GM18868 (cell line): ENCODE measurements around the gene B4GALT6.

Source experiments
- ATAC-seq: cut with Tn5 transposase; IDR thresholded peaks from one replicate; pipeline ENCODE4 v1.9.1; 2021; ENCODE audit warnings: mild to moderate bottlenecking, moderate library complexity; ENCODE audit not compliant: unreplicated experiment

The B4GALT6 gene

DNA sequence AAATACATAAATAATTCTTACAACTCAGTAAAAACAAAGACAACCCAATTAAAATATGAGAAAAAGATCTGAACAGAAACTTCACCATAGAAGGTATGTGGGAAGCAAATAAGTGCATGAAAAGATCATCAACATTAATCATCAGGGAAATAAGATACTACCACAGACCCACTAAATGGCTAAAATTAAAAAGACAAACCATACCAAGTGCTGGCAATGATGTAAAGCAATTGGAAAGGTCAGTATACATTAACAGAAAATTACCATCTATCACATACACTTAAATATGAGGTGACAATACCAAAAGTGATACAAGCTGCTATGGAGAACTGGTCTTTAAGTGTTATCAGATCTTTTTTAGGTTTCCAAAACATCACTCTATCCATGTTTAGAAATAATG, 48.0 kb downstream of the B4GALT6 start:
- ATAC-seq = no peak

DNA sequence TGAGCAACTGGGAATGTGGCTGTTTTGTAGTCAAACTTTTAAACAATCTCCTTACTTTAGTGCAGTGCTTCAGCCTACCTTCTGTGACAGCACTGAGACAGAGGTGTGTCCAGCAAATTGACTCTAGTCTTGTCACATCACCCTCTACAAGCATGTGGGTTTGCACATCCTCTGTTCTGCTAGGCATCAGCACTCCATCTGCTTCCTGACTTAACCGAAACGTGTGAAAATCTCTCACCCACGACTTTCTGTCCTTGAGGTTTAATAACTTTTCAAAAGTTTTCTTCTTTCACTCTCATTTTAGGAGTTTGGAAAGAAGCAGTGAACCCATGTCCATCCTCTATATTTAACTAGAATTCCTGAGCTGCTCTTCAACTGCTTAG, 50.1 kb downstream of the B4GALT6 start:
- peak; percentile 96 for ATAC-seq

DNA sequence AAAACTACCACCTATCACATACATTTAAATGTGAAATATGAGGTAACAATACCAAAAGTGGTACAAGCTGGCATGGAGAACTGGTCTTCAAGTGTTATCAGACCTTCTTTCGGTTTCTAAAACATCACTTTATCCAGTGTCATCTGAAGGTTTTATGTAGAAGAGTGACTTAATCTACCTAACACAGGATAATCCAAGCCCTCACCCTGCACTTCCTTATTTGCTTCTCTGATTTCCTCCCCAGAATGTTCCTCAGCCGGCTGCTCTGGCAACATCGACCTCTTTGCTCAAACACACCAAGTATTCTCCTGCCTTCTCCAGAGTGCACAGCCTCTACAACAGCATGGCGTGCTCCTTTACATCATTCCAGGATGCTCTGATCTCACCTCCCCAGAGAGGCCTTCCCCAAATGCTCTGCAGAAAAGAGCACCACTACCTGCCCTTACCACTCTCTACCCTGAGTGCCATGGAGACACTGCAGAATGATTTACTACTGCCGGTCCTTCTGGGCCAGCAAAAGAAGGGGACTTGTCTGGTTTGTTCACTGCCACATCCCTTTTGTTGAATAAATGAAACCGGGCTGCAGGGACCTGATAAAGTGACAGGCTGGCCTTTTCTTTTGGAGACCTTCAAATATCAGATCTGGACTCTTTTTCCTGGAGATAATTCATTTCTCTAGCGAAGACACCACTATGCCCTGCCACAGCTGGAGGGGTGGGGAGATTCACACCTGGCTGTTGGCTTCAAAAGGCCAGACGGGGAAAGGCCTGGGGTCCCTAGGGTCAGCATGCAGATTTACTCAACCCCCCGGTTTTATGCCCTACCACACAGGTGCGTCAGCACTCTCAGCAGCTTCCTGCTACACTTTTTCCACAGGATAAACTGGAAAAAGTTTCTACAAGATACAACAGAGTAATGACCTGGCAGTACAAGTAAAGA, 50.7 kb downstream of the B4GALT6 start:
- peak; percentile 19 for ATAC-seq

DNA sequence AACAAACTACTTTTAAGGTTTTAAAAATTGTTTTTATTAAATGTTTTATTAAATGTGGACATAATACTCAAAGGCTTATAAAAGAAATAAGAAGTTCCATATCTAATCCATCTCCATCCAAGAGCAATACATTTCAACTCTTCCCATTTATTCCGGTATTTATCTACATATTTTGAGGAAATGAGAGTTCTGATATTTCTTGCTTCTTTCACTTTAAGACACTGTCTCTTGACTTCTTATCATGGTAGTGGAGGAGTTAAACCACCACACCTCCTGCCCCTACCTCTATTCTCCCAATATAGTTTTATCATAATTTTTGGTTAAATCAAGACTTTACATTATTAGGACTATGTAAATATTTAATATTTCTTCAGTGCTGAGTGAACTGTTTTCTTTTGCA, 52.0 kb downstream of the B4GALT6 start:
- ATAC-seq = no peak

DNA sequence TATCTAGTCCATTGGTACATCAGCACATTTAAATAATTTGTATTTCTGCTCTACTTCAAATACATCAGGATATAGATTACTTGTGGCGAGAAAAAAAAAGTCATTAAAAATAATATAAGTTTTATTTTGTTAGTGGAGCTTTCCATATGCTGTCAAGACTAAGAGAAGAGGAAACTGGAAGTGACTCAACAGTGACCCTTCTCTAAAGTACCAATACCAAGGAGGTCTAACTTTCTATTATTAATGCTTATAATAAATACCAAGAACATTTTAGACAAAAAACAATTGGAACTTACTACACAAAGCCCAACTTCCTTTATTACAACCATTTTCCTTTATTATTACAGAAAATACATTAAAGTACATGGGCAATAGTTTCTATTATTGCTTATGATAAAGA, 52.9 kb downstream of the B4GALT6 start:
- no peak for ATAC-seq

DNA sequence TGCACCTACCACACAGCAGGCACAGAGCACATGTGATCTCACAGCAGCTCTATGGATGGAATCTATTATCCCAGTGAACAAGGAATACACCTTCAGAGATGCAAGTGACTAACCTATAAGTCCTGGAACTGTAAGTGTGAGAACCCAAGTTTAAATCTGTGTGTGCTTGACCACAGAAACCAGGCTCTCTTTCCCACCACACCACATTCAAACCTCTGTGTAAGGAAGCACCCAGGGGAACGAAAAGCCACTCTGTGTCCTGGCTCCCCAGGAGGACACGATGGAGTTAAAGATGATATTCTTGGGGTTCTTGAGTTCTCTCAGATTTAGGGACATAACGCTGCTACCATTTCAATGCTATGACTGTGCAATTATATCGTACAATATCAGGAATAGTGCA, 53.8 kb downstream of the B4GALT6 start:
- ATAC-seq = no peak

DNA sequence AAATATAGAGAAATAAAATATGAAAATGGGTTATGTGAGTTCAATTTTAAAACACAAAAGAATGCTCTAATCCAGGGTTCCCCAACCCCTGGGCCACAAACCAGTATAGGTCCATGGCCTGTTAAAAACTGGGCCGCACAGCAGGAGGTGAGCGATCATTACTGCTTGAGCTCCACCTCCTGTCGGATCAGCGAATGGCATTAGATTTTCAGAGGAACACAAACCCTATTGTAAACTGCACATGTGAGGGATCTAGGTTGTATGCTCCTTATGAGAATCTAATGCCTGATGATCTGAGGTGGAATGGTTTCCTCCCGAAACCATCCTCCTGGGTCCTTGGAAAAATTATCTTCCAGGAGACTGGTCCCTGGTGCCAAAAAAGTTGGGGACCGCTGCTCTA, 58.0 kb downstream of the B4GALT6 start:
- ATAC-seq = no peak

DNA sequence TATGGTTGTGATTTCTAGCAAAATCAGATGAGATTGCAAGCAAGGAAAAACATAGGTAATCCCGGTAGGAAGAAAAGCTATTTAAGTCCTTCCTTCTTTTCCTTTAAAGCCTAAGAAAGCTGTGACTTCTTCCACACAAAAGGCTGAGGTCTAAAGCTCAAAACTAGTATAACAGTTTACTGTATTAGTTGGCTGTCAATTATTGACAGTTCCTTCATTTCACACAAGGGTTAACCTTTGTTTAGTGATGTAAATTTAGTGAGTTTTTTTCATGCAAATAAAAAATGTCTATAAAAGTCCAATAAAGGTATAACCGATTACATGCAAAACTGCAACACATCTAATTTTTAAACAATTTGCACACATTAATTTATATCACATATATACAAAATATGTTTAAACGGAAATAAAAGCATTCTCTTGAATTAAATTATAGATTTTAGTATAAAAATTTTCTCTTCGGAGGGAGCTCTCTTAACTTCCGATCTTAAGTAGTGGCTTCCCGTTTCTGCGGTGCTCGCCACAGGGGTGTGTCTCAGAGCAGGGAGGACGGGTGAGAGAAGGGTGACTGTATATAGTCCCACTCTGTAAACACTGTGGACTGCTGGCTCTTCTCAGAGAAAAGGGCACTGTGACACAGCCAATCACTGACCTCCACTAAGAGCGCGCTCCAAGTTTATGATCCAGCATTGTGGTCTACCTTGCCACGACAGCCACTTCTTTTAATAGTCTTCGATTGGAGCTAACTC, 59.3 kb downstream of the B4GALT6 start:
- ATAC-seq = no peak

DNA sequence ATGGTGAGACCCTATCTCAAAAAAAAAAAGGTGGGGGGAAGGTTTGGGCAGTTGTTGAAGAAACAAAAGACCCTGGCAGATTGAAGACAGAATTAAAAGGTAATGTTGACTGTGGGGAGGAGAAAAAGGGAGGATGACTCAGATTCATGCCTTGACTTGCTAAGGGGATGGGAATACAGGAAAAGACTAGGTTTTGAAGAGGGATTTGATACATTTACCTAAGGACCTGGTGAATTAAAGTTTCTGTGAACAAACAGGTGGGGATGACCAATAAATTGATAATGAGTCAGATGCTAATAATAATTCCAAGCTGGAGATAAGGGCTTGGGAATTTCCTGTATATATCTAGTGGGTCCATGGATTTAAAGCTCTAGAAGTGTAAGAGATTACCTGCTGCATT, 65.1 kb downstream of the B4GALT6 start:
- no peak for ATAC-seq

DNA sequence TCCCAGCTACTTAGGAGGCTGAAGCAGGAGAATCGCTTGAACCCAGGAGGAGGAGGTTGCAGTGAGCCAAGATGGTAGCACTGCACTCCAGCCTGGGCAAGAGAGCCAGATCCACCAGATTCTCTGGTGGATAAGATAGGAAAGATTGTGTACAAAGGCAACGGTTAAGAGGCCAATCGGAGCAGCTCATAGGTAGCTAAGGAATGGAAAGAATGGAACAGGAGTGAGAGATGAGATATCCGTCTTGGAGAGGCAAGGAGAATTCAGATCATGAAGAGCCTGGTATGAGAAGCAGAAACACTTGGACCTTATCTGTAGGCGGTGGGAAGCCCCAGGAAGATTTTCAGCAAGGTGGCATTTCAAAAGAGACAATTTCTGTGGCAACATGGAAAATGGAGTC, 65.6 kb downstream of the B4GALT6 start:
- no peak for ATAC-seq

DNA sequence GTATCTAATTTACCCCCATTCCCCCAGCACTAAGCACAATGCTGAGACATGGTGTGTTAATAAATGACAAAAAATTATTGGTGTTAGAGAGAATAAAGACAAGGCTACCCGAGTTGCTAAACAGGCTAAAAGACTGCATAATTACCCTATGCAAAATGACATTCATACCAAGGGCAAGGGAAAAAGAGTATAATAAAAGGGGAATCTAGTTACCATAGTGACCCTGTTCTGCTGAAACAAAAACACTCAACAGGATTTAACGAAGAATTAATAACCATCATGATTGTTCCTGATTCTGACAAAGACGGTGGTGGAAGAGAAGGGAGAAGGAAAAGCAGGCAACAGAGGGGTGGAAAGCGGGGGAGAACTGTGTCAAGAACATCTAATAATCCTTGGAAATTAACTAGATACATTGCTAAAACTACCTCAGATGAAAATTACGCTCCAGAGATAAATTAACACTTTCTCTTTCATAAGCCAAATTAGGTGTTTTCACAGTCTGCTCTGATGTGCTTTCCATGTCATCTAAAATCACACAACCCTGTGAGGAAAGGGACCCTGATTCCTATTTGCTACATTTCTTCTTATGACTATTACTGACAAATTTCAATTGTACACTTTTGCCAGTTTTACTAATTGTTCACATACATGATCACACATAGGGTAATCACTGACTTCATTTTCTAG, 67.2 kb downstream of the B4GALT6 start:
- peak; percentile 73 for ATAC-seq

DNA sequence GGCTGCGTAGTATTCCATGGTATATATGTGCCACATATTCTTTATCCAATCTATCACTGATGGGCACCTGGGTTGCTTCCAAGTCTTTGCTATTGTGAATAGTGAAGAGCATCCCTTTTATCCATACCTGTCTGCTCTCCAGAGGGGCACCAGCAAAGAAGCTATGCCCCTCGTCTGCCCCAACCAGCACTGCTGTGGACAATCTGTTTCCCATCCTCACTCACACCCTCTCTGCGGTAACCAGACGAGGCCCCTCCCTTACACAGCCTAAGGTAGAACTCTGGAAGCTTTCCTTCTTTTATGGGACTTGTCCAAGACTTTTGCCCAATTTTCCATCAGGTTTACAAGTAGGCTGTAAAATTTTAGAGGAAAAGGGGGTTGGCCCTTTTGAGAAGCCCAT, 67.8 kb downstream of the B4GALT6 start:
- no peak for ATAC-seq

DNA sequence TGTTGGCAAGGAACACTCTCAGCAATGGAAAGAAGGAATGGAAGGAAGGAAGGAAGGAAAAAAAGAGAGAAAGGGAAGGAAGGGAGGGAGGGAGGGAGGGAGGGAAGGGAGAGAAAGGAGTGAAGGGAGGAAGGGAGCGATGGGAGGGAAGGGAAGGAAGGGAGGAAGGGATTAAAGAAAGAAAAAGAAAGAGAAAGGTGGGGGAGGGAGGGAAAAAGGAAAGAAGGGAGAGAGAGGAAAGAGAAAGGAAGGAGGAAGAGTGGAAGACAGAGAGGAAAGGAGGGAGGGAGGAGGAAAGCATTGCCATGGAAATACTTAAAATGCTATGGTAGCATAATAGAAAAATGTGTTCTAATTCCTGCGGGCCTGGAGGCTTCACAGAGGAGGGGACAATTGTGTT, 70.3 kb downstream of the B4GALT6 start:
- ATAC-seq = no peak

DNA sequence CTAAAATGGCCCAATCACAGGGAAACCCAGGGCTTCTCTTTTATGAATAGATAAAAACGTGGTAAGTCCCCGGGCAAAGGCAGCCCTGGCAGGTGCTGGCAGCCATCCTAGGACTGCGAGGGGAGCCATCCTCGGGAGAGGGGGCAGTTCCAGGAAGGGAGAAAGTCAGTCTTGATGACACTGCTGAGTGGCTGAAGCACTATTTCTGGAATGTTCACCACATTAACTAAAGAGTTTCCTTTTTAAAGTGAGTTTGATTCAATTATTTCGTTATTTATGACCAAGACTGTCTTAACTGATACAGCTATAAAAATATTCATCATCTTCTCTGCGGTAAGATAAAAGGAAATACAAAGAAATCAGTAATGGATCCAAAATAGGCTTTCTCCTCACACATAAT, 72.3 kb downstream of the B4GALT6 start:
- ATAC-seq = no peak

DNA sequence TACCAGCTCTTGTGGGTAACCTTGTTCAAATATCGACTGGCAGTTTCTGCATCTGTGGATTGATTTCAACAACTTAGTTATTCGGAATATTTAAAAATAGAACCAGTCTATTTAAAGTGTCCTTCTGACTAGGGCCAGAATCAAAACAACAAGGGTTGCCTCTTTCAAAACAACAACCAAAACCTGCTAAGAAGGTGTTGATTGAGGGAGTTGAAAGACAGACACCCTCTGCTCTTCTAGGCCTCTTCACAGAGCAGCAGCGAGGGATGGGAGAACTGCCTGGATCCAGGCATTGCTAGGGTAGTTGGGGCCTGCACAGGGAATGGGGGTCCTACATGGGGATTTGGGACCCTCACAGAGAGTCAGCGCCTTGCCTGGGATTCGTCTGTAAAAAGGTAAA, 72.9 kb downstream of the B4GALT6 start:
- no peak for ATAC-seq

DNA sequence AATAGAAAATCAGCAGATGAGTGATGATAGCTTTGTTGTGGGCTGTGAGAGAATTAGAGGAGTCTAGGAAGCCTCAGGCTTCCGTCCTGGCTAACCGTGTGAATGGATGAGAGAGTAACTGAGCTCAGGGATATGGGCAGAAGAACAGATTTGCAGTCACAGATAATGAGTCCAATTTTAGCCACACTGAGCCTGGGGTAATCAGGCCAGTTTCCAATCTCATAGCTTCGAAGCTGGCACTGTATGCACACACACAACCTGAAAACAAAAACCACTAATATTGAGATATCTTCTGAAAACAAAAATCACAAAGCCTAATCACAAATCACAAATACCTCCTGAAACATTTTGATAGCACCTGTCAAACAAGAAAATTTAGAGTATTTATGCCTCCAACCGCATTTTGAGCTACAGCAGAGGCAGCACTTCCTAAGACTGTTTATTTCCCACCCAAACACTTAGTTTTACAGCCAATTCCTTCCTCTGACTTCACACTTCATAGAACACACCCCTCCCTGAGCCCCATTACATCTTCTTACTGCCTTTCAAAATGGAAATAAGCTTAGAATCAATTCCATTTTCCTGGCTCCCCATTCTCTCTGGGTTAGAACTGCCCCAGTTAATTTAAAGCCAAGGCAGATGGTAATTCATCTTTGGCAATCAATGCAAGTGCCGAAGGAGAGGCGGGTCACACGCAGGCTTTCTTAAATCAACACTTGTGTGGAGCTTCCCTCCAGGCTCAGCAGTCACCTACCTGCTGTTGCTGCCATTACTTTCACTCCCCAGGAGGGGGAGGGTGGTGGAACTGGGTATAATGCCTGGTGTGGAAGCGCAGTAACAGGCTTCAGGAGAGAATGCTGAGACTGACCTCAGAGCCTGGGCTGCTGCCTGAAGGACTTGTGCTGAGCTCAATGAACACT, 73.8 kb downstream of the B4GALT6 start:
- no peak for ATAC-seq

DNA sequence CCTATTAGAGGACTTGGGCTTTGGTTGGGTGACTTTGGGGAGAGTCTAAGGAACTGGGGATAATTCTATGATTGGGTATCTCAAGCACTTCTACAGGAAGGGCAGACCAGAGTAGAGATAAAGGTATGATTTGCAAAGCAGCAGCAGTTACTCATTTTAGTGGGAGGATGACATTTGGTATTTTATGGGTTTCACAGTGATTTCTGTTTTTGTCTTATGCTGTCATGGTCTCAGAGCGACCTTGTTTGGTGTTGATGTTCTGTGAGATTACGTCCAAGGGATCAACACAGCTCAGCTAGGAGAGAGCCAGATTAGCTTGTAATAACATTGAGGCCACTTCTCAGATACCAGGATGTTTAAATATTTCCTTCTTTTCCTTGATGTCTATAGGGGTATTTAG, 74.5 kb downstream of the B4GALT6 start:
- no peak for ATAC-seq

DNA sequence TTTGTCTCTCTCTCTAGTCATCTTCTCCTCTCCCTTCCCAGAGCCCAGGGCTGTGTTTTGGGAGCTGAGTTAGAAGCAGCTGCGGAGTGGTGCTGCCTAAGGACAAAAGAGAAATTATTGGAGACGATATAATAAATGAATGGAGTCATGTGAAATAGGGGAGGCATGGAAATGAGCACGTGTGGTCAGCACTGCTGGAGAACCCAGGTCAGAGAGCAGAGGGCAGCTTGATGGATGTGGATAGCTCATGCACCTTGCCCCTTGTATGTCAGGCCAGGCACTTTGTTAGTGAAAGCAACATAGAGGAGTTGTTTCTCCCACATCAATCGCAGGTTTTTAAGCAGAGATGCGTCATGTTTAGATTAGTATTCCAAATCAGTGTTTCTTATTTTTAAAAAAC, 77.0 kb downstream of the B4GALT6 start:
- no peak for ATAC-seq

DNA sequence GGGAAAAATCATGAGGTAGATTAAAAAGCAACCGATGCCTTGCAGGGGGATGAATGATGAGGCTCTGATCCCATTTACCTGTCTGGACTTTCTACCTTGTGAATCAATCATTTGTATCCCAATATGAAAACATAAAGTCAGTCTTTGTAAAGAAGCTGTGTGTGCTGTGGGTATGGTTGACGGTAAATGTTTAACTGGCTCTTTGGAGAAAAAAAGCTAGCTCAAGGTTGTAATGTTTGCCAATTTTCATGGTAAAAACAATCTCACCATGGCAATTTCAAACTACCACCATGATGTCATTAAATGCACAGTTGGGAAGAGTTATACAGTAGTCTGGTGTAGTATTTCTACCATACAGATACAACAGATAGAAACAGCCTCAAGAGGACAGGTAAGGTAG, 78.1 kb downstream of the B4GALT6 start:
- ATAC-seq = no peak

DNA sequence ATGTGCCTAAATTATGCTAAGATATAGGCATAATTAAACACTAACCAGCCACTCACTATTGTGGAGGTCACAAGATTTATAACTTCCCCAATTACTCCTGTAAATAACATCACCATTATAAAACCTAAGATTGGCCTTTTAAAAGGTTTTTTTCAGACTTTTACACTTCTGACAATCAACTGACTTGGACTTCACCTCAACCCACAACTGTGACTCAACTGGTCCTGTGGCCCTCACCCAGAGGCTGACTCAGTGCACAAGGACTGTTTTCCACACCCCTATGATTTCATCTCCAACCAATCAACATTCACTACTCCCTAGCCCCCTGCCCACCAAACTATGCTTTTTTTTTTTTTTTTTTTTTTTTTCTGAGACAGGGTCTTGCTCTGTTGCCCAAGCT, 81.1 kb downstream of the B4GALT6 start:
- ATAC-seq = no peak
